BJ (cell line): ENCODE measurements around the gene MYL10. TPM values are rescaled to one million over a fixed set of nuclear protein-coding genes. Genes with fewer than 3 reads are reported as not detected.

ENCODE experiments used
- CTCF ChIA-PET: fragments of 350-600 bp; formaldehyde crosslinking; extraction: SDS; loops from one replicate; lab custom pipeline; 2021; ENCODE audit warnings: antibody characterized with exemption, inconsistent platforms; lab: Yijun Ruan, JAX
- POLR2A ChIA-PET: fragments of 300-600 bp; sonication (Branson Sonifier 250); formaldehyde crosslinking; extraction: SDS; loops from one replicate; lab custom pipeline; 2021; ENCODE audit warnings: antibody characterized with exemption; lab: Charles Lee
- DNase-seq: peaks from one replicate; pipeline ENCODE4 v3.0.0-alpha.2; 2011; ENCODE audit warnings: low read depth
- H3K27me3 ChIP-seq: 2 replicates; pipeline ENCODE4 v1.6.0; 2011; ENCODE audit warnings: low read length; ENCODE audit not compliant: control insufficient read depth, insufficient read depth
- H3K36me3 ChIP-seq: 2 replicates; pipeline ENCODE4 v1.5.1; 2011; ENCODE audit warnings: low read length; ENCODE audit not compliant: control insufficient read depth, insufficient read depth
- H3K4me3 ChIP-seq: 2 replicates; pipeline ENCODE4 v1.5.1; 2011; ENCODE audit warnings: low read depth, mild to moderate bottlenecking, control low read depth, low read length
- polyA plus RNA-seq: library from polyadenylated mRNA; depleted of rRNA; stranded (reverse); fragments of >200 nt; gene quantifications from 2 replicates; pipeline ENCODE4 v1.2.3, GENCODE V29; 2011
- TF ChIP-seq, protein P1 (sequence below): IDR thresholded peaks from 2 replicates; pipeline ENCODE4 v1.5.1; 2011; ENCODE audit warnings: low read depth, mild to moderate bottlenecking, control low read depth, inconsistent platforms, low read length, moderate library complexity; ENCODE audit not compliant: insufficient read depth

Gene MYL10
- polyA plus RNA-seq, 1 experiment, result 0.07 TPM

DNA sequence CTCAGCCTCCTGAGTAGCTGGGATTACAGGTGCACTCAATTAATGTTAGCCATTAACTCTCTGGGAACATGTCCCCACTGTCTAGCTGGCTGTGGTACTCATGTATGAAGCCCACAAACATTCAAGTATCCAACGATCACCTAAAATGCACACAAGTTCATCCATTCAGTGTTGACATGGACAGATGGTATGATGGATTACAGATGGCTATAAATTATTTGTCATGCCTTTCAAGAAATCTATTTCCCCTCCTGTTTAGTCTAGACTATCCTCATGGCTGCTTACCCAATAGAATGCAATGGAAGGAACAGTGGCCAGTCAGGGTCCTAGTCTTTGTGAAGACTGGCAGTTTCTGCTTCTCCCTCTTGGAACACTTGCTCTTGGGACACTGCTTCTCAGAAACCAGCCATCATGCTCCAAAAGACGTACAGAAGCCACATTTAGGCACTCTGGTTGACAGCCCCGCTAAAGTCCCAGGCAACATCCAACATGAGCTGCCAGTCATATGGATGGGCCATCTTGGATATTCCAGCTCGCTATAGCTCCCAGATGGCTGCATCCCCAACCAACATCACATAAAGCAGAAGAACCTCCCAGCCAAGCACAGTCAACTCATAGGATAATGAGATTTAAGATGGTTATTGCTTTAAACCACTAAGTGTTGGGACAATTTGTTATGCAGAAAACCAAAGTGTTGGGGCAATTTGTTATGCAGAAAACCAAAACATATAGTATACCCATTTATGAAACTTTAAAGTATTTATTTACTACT, 33.1 kb downstream of the MYL10 start:
- Histone ChIP-seq H3K4me3 (no peak overlapping the region), H3K36me3 (no peaks in the 10 kb centered on the region), H3K27me3 (0 out of 2 replicates have a peak, but pooled peaks cover 3% of the 10 kb centered on the region)
- TF ChIP-seq, protein P1, sequence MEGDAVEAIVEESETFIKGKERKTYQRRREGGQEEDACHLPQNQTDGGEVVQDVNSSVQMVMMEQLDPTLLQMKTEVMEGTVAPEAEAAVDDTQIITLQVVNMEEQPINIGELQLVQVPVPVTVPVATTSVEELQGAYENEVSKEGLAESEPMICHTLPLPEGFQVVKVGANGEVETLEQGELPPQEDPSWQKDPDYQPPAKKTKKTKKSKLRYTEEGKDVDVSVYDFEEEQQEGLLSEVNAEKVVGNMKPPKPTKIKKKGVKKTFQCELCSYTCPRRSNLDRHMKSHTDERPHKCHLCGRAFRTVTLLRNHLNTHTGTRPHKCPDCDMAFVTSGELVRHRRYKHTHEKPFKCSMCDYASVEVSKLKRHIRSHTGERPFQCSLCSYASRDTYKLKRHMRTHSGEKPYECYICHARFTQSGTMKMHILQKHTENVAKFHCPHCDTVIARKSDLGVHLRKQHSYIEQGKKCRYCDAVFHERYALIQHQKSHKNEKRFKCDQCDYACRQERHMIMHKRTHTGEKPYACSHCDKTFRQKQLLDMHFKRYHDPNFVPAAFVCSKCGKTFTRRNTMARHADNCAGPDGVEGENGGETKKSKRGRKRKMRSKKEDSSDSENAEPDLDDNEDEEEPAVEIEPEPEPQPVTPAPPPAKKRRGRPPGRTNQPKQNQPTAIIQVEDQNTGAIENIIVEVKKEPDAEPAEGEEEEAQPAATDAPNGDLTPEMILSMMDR, result no peak
- no peak for DNase-seq
- ChIA-PET CTCF (interaction anchor here (0.6 kb wide), 1 partner anchor 168 kb away, joined by 3 read pairs; no protein-coding TSS in a partner anchor), POLR2A (interaction anchor here (0.6 kb wide), 1 partner anchor 625 kb away, joined by 18 read pairs; no protein-coding TSS in a partner anchor)

DNA sequence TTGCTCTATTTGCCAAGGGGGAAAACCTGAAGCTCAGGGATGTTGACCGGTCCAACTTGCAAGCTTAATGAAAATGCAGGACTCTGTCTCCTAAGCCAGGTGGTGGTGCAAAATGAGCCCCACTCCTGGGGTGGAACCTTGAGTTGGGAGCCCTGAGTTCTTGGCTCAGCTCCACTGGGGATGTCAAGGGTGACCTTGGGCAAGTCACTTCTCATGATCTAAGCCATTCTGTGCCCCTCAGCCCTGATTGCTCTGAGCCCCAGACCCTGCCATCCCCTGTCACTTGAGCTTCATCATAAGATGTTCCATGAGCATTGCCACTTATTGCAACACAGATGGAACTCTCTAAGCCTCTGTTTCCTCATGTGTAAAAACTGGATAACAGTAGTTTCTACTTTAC, 33.9 kb downstream of the MYL10 start:
- TF ChIP-seq, protein P1, result no peak
- ChIA-PET CTCF (no interaction called here), POLR2A (no interaction called here)

DNA sequence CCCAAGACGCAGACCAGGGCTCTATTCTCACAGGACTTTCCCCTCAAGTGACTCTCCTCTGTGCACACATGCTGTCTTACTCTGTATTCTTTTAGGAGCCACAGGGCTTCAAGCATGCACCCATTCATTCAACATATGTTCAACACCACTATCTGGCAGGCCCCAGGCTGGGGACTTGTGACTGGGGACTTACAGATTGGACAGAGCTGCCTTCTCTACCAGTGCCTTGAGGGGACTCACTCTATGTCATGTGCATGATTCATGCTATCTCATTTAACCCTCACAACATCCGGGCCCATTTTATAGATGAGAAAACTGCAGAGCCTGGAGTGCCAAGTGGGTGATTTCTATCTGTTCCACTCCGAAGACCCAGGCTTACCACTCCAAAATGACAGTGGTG, 34.3 kb downstream of the MYL10 start:
- ChIA-PET CTCF (no interaction called here), POLR2A (no interaction called here)
- Histone ChIP-seq H3K4me3 (no peak overlapping the region), H3K27me3 (0 out of 2 replicates have a peak, but pooled peaks cover 3% of the 10 kb centered on the region), H3K36me3 (no peaks in the 10 kb centered on the region)
- no peak for DNase-seq
- TF ChIP-seq, protein P1, result no peak

More for the DNA sequence above, 33.9 kb downstream of the MYL10 start:
- H3K36me3 ChIP-seq, result no peaks in the 10 kb centered on the region
- H3K27me3 ChIP-seq, result 0 out of 2 replicates have a peak, but pooled peaks cover 3% of the 10 kb centered on the region
- no peak for DNase-seq
- H3K4me3 ChIP-seq, result no peak overlapping the region

DNA sequence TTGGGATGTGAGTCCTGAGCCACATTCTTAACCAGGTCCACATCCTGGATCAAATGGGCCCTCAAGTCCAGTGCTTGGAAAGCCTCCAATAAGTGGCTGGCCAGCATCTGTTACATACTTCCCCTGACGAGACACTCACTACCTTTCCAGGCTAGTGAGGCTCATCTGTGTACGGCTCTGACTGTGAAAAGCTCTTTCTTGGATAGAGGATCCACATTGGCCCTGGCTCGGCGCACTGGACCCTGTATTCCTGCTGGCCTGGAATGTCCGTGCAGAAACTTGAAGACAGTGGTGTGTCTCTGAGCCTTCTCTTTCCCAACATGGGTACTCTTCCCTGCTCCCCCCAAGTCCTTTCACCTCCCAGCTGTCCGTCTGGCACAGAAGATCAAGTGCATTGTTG, 35.5 kb downstream of the MYL10 start:
- no peak overlapping the region for H3K4me3 ChIP-seq
- POLR2A ChIA-PET, result interaction anchor here (0.6 kb wide), 1 partner anchor 93 kb away, joined by 3 read pairs; no protein-coding TSS in a partner anchor
- H3K27me3 ChIP-seq, result 0 out of 2 replicates have a peak, but pooled peaks cover 3% of the 10 kb centered on the region
- CTCF ChIA-PET, result no interaction called here
- no peaks in the 10 kb centered on the region for H3K36me3 ChIP-seq
- TF ChIP-seq, protein P1, result no peak
- DNase-seq, result no peak

DNA sequence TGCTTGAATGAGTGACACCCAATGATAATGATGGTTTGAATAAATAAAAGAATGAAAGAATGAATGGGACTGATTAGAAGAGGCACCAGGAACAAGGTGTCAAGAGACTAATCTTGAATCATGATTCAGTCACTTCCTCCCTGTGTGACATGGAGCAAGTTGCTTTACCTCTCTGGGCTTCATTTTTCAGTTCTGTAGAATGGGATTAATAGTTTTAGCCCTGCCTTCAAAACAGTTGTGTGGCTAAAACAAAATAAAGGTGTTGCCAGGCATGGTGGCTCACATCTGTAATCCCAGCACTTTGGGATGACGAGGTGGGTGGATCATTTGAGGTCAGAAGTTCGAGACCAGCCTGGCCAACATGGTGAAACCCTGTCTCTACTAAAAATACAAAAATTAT, 37.6 kb downstream of the MYL10 start:
- TF ChIP-seq, protein P1, result no peak

More for the DNA sequence above, 37.6 kb downstream of the MYL10 start:
- no peaks in the 10 kb centered on the region for H3K36me3 ChIP-seq
- no peak overlapping the region for H3K4me3 ChIP-seq
- ChIA-PET POLR2A (no interaction called here), CTCF (interaction anchor here (0.6 to 1.0 kb wide), 2 partner anchors 11 to 138 kb away, joined by 5 to 7 read pairs; no protein-coding TSS in a partner anchor)
- DNase-seq, result no peak
- 0 out of 2 replicates have a peak, but pooled peaks cover 3% of the 10 kb centered on the region for H3K27me3 ChIP-seq
